ENCODE results near the gene THOC6.
A peak's percentile ranks its signal among the peaks of the same experiment; 100 is the strongest.
"Not testable (repeated sequence)": the region's sequence is repeated elsewhere in the genome, so short reads cannot be mapped to it uniquely, and the experiment has no call there.

THOC6 gene

GRCh38 chr16:3035289-3035971 lies 11.6 kb downstream of the THOC6 start:
- no peak for DNase-seq

DNA sequence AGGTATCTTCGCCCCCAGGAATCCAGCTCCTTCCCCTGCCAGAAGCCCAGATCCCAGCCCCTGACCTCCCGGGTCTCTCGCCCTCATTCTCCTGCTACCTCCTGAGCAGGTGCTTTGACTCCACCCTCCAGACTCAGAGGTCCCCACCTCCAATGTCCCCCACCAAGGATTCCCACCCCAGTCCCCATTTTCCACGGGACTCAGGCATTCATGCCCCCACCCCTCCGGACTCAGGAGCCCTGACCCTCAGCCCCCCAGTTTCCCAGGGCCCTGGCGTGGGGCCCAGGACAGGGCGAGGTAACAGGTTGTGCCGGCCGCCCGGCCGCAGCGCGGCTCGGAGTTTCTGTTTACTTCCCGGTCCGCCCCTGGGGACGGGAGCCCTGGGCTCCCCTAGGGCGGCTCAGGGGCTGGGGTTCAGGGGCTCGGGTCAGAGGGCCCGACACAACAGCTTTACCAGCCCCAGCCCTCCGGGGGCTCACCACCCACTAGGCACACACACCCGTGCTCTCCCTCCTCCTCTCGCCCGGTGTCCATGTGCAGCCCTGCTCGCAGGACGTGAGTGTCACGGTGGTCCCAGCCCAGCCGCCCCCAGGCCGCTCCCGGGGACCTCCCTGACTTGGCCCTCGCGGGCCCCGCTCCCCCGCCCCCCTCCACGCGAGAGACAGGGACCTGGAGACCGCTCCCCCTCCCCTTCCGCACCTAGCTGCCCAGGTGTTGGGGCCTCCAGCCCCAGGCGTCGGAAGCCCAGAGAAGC lies 12.3 kb downstream of the THOC6 start:
- DNase-seq: no peak

- DNase-seq: no peak
These were observed 13.0 kb downstream of the THOC6 start, which contains the start of gene BICDL2 for GRCh38 chr16:3036726-3037315. Gene BICDL2, minus strand, starts transcription at chr16:3036944. Its CDS starts 1,448 bp downstream, at chr16:3035496.

DNA sequence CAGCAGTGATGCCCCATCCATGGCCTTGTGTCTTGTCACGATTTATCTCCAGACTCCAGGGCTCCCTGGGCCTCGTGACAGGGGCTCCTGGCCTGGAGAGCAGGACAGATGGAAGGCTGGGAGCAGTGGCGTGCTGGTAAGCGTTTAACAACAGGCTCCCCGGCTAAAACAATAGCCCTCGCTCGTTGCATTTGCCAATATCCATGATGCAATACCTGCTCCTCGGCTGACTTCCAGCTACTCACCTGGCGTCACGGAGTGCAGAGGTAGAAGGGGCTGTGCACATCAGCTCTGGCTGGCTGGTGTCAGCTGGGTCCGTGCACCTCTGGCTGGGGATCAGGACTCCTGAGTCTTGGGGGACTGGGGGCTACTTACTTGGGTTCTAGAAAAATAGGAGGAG lies 14.4 kb downstream of the THOC6 start:
- peak; percentile 50 for DNase-seq

DNA sequence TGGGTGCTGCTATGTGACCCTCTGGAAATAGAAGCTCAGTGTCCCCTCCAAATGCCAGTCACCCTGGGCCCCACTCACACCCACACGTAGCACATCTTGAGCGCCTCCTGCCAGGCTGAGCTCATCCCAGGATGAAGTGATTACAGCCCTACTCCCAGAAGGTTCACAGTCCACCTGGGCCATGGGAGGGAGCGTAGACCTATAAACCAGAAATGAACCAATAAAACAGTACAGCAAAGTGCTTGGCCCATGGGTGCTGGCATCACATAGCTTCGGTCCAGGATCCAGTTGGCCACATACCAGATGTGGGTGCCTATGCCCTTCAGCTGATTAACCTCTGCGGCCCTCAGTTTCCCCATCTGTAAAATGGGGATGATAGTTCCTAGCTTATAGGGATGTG lies 15.1 kb downstream of the THOC6 start:
- no peak for DNase-seq

- no peak for DNase-seq
These were observed 18.5 kb downstream of the THOC6 start for GRCh38 chr16:3042376-3042775.

- no peak for DNase-seq
These were observed 20.9 kb downstream of the THOC6 start for GRCh38 chr16:3044708-3045107.

DNA sequence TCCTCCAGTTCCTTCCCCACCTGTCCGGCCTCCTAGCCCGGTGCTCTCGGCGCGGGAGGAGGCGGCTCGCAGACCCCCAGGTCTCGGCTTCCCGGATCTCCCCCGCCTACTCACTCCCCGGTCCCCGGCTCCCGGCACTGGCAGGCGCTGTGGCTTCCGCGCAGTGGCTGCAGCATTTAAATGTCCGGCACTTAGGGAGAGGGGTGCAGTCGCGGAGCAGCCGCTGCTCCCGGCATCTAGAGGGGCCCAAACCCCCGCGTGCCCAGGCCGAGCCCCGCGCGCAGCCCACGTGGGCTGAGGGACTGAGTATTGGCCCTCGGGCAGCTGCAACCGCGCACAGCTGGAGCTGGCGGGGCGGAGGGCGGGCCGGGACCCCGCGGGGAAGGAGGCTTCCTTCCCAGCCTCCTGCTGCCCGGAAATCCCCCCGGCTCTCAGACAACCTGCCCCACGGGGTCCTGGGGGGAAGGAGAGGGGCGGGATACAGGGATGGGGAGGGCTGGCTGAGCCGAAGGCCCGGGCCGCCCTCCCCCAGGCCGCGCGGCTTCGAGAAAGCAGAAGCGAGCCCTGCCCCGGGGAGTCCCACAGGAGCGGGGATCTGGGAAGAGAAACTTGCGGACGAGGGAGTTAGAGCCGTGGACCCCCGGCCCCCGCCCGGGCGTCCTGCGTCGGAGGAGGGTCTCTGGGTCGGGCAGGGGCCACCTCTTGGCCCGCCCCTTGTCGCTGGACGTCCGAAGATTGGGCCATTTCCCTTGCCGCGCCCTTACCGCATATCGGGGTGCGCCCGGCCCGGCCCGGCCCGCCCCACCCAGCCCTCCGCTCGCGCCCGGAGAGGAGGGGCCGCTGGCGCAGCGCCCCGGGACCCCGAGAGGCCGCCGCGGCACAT lies 22.2 kb downstream of the THOC6 start, which contains the start of gene MMP25:
Gene MMP25 (plus strand): TSS at position 804 of the 883 bp plus-strand sequence. CDS start 357 bp downstream, outside the sequence.
- no peak for DNase-seq

GRCh38 chr16:3046641-3047386 lies 23.0 kb downstream of the THOC6 start:
- DNase-seq: no peak

DNA sequence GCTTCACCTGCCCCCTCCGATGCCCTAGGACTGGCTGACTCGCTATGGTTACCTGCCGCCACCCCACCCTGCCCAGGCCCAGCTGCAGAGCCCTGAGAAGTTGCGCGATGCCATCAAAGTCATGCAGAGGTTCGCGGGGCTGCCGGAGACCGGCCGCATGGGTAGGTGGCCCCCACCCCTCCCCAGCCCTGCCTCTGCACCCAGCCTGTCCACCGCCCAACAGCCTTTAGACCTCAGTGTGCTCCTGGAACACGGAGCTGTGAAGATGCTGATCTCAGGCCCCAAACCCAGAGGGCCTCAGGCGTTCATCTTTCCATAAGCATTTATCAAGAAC lies 23.5 kb downstream of the THOC6 start:
- DNase-seq: peak; percentile 24

DNA sequence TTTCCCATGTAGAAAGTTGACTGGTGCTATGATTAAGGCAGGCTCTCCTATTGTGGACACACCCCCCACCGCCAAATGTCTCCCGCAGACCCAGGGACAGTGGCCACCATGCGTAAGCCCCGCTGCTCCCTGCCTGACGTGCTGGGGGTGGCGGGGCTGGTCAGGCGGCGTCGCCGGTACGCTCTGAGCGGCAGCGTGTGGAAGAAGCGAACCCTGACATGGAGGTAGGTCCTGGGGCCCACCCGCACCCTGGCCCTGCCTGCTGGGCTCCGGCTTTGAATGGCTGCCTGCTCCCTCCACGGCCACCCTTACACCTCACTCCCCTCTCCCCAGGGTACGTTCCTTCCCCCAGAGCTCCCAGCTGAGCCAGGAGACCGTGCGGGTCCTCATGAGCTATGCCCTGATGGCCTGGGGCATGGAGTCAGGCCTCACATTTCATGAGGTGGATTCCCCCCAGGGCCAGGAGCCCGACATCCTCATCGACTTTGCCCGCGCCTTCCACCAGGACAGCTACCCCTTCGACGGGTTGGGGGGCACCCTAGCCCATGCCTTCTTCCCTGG lies 26.2 kb downstream of the THOC6 start:
- DNase-seq: no peak

- DNase-seq: no peak
These were observed 26.7 kb downstream of the THOC6 start for GRCh38 chr16:3050487-3050886.

DNA sequence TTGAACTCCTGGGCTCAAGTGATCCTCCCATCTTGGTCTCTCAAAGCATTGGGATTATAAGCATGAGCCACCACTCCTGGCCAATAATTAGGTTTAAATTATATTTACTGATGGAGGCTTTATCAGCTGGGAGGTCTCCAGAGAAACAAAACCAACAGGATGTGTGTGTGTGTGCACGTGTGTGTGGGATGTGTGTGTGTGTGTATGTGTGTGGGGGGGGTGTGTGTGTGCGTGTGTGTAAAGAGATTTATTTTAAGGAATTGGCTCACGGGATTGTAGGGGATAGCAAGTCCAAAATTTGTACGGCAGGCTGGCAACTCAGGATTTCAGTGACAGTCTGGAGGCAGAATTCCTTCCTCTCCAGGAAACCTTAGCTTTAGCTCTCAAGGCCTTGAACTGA lies 27.2 kb downstream of the THOC6 start:
- no peak for DNase-seq

GRCh38 chr16:3051494-3051893 lies 27.7 kb downstream of the THOC6 start:
- DNase-seq: no peak

DNA sequence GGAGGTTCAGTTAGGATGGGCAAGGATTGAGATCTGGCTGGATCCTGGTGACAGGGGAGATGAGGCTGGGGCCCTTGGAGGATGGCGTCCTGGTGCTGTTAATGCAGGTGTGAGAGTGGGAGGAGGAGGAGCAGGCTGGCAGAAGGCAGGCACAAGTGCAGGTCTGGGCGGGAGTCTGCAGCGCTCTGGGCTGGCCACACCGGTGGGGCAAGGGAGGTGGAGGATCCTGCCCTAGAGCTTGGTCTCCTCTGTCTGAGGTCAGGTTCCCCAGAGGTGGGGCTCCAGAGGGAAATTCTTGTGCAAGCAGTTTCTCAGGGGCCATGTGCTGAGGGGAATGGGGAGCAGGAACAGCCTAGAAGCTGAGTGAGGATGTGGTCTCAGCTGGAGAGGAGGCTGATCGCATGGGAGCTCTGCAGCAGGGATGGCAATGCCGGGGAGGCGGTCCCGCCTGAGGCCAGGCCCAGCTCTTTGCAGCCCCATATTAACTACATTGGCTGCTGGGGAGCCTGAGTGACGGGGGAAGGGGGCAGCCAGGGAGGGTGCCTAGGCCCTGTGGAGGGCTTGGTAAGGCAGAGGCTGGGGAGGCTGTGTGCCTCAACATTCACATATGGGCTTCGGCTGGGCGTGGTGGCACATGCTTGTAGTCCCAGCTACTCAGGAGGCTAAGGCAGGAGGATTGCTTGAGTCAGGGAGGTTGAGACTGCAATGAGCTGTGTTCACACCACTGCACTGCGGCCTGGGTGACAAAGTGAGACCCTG lies 28.9 kb downstream of the THOC6 start:
- not testable (repeated sequence) for DNase-seq

DNA sequence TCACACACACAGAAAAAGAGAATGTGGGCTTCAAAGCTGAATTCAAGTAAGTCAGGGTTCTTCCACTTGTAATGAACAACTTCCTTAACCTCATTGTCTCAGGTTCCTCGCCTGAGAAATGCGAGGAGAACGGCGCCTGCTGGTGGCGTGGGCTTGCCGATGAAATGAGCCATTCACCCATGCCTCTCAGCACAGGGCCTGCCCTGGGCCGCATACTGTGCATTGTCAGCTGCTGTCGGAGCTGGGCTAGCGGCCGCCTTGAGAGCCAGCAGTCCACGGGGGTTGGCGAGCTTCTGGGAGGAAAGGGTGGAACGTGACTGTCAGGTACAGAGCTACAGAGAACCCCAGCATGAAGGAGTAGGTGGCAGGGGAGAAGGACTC lies 29.5 kb downstream of the THOC6 start:
- DNase-seq: not testable (repeated sequence)

DNA sequence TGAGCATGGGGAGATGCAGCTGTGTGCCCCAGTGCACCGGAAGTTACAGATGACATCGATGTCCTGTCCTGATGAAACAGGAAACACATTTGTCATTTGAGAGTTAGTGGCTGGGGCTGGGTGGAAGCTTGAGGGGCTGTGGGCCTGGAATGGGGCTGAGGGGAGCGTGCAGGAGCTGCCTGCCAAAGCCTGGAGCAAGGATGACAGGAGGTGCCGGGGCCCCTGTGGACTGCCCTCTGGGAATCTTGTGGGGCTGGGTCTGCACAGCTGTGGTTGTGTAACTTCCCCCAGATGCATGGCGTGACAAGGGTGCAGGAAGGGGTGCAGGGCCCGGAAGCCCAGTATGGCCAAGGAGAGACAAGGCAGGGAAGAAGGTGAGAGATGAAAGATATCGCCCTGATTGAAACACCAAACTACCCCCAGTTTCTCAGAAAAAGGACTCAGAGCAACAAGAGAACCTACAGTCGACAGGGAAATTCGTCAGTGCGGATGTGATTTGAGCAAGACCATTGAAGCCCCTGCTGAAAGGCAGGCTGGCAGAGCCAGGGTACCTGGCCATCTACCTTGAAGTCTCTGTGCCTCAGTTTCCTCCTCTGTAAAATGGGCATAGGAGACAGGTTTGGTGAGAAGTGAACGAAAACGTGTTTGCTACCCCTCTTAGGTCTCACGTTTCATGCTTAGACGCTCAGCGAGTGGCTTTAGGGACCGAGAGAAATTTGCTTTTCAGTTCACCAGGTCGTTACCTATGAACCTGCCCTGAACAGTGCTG lies 31.3 kb downstream of the THOC6 start:
- no peak for DNase-seq

- not testable (repeated sequence) for DNase-seq
These were observed 31.9 kb downstream of the THOC6 start for GRCh38 chr16:3055734-3056115.

- no peak for DNase-seq
These were observed 32.7 kb downstream of the THOC6 start for GRCh38 chr16:3056336-3057180.

Data from NCI-H82 (cell line).